HG03442 (cell line): Measurements from ENCODE around the gene GEMIN5.

Experiments
- ATAC-seq: cut with Tn5 transposase; IDR thresholded peaks from one replicate; pipeline ENCODE4 v1.9.1; 2021; ENCODE audit warnings: mild to moderate bottlenecking, moderate library complexity; ENCODE audit not compliant: unreplicated experiment

Gene GEMIN5

DNA sequence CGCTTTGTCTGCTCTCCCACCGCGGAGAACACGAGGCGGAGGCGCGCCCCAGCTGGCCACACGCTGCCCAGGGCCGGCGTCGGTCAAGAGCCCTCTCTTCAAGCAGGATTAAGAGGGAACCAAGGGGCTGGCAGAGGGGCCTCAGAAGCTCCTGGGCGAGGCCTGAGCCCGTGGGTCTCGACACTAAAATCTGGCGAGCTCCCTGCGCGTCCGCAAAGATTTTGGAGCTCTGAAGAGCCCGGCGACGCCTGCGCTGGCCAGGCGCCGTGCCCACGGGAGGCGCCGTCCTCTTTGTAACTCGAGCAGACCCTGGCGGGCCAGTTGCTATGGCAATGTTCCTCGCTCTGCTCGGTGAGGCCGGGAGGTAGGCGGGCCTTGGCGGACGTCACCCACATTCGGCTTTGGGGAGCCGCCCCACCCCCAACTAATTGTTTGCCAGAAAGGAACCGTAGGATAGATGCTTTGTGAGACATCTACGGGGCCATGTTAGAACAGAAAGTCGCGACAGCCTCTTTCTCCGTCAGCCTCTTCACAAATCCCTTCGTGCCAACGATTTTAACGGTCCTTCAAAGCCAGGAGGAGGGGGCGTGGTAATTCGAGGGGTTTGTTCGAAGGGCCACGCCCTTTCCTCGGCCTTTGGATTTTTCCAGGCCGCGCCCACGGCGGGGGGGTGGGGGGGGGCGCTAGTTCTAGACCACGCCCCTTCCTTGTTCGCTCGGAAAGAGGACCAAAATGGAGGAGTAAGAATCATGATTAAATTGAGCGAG lies 80.3 kb downstream of the GEMIN5 start:
- peak; percentile 56 for ATAC-seq

DNA sequence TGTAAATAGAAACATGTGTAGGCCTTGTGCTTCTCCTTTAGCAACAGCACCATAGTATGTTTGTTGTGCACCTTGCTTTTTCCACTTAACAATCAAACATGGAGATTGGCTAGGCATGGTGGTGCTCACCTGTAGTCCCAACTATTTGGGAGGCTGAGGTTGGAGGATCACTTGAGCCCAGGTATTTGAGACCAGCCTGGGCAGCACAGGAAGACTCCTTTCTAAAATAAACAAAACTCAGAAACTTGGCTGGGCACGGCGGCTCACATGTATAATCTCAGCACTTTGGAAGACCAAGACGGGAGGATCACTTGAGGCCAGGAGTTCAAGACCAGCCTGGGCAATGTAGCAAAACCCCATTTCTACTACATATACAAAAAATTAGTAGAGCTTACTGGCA lies 86.7 kb downstream of the GEMIN5 start:
- ATAC-seq: no peak

DNA sequence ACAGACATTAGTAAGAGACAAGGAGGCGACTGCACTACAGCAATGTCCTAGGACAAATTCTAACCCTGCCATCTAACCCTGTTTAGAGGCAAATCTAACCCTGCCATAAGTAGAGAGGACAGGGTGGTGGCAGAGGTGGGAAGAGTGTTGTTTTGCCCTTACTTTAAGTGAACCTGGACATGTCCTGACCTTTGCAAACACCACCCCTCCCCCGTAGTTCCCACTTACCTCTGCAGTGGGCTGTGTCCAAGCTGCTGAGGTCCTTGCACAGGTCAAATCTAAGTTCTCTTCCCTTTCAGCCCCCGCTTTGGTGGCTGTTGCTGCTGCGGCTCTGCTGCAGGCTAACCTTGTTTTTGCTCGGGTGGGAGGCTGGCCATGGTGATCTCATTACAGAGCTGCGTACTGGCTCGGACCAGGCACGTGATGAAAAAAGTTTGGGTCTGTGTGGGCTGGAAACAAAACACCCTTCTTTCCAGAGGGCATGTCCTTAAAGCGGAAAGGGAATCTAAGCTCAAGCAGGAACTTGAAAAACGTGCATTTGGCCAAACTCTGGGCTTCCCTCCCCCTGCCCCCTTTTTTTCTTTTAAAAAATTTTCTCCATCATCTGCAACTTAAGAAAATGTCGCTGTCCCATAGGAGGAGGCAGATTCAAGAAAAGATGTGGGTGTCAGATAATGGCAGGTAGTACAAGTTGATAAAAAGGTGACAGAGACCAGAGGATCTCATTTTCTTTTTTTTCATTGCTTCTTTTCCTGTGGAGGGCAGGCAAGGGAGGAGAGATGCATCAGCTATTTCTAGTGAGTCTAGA lies 87.6 kb downstream of the GEMIN5 start, which contains the start of gene FAXDC2:
Gene FAXDC2 (minus strand): TSS at position 349 of the 808 bp plus-strand sequence. CDS start 12,425 bp downstream, outside the sequence.
- peak; percentile 58 for ATAC-seq

DNA sequence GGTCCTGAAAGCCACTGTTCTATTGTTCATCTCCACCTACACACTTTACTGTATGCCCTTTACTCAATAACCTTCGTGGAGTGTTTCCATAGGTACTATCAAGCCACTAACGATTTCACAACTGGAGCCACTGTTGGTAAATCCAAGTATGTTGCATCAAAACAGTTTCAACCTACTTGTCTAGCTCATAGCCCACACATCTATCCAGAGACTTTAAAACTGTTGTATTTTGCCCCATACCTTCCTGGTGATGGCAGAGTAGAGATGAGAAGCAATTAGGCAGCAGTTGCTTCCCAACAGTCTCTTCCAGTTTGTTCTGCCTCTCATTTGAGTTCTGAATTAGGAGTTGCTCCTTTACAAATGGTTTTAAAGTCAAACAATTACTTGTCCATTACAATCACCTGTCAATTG lies 88.2 kb downstream of the GEMIN5 start:
- ATAC-seq: no peak

DNA sequence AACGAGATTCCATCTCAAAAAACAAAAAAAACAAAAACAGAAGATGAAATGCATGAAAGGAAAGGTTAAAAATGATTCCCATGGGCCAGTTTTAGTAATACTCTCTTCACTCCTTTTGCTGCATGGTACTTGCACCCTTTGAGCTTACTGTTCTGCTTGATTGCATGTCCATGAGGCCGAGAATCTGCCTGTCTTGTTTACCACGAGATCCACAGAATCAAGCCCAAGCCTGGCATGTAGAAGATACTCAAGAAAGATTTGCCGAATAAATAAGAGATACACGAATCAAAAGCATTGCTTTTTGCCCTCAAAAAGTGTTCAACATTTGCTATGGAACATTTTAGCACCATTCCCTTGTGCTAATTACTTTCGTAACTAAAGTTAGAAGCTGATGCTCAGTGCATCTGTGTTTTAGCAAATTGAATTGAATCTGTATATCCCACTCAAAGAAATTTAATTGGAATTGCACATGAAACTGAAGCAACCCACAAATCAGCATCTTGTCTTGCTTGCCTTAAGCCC lies 88.7 kb downstream of the GEMIN5 start:
- ATAC-seq: no peak

DNA sequence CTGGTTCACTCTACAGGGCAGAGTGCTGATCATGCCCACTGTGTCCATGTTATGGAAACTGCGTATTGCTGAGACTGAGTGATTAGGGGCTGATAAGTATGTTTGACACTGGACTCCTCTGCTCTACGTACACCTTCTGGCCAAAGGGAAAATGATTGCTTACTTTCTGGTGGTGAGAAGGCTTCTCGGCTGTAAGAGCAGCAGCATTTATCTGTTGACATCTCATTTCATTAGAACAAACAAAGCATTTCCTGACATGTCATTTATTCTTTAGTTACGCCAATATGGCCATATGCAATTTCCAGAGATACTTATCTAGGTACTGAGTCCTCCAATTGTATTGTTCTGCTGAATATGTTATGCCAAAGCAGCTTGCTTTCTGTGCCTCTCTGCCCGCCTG lies 93.2 kb downstream of the GEMIN5 start:
- no peak for ATAC-seq

DNA sequence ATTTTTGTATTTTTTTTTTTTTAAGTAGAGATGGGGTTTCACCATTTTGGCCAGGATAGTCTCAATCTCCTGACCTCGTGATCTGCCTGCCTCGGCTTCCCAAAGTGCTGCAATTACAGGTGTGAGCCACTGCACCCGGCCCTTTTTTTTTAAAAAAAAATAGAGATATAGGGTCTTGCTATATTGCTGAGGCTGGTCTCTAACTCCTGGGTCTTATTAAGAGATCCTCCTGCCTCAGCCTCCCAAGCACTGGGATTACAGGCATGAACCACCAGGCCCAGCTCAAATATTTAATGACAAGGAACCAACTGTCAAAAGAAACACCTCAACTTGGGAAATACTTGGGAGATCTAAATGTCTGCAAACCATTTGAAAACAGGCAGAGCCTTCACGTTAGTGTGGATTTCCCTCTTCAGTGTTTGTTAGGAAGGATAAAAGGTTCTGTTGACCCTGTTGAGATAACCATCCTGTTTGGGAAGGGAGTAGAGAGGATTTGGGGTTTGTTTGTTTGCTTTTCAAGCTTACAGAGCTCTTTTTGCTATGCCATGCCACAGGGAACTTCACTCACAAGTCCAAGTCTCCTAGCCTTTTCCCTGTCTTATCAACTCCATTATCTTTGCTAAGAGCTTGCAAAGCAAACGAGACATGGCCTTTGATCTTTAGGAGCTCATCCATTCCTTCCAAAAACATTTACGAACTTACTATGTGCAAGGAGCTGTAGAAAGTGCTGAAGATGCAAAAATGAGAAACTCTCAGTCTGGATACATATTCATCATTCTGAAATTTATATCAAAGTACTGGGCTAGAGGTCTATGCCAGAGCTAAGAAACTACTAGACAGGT lies 95.1 kb downstream of the GEMIN5 start:
- no peak for ATAC-seq

DNA sequence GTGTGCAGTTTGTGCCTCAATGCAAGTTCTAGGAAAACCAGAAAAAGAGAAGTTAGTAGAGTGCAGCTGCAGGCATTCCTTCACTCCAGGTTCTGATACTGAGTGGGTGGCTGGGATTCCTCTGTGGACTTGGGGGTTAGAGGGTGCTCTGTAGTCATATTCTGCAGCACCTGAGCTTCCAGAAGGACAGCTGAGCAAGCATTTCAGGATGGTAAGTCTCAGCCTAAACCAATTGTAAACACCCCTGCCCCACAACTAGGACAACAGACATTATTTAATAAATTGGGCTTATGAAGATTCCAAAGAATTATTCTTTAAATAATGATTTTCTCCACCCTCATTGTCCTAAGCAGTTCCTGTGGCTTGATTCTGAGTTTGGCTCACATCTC lies 96.7 kb downstream of the GEMIN5 start:
- ATAC-seq: no peak

DNA sequence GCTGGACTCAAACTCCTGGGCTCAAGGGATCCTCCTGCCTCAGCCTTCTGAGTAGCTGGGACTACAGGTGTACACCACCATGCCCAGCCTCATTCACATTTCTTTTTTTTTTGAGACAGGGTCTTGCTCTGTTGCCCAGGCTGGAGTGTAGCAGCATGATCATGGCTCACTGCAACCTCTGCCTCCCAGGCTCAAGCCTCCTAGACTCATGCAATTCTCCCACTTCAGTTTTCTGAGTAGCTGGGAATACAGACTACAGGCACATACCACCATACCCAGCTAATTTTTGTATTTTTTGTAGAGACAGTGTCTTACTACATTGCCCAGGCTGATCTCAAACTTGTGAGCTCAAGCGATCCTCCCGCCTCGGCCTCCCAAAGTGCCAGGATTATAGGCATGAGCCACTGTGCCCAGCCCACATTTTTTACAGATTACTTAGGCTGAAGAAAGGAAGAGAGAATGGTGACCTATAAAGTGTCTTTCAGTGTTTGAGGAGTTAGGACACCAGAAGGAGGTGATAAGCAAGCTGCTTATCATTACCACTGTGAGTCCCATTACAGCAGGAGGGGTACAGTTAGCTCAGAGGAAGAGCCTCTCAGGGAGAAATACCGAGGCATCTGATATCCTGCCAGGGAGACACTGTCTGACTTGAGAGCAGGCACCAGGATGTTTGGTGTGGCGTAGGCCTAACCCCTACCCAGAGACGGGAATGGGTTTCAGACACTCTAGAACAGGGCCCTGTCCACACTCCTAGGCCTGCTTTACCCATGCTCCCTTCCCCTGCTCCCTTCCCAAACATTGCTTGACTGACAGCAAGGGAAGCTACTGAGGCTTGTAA lies 97.4 kb downstream of the GEMIN5 start:
- ATAC-seq: no peak
